Activated CD4-positive, CD25-positive, alpha-beta regulatory T cell treated with anti-CD3 and anti-CD28 coated beads, Interleukin-2, amount 50 U/mL, for 72 hours (primary cell): ENCODE measurements around the gene OPN4.

Experiments used
- DNase-seq: peaks from one replicate; pipeline ENCODE4 v3.0.0; 2021

OPN4 gene

DNA sequence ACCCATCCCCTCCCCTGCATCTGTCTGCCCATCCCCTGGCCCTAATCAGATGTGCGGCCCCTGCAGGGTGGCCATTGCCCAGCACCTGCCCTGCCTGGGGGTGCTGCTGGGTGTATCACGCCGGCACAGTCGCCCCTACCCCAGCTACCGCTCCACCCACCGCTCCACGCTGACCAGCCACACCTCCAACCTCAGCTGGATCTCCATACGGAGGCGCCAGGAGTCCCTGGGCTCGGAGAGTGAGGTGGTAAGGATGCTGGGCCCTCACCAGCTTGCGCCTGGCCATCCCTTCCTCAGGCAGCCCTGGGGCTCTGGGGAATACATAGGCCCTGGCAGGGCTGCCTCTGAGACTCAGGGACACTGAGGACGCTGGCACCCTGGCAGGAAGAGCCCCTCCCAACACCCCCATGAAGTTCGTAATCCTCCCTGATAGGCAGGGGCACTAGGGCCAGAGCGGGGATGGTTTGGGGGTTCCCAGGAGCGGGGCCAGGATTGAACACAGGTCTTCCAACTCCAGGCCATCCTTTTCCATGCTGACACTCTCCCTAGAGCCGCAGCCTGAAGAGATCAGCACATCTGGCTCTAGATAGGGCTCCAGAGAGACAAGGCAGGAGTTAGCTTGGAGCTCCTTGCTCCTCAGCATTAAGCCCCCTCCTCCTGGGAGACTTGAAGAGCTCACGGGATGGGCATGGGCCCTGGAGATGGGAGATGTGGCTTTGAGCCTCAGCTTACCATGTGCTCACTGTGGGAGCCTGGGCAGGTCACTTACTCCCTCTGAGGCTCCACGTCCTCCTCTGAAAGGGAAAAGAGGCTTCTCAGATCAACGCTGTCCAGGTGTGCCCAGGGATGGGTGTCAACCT, 8.1 kb downstream of the OPN4 start:
- DNase-seq = no peak

DNA sequence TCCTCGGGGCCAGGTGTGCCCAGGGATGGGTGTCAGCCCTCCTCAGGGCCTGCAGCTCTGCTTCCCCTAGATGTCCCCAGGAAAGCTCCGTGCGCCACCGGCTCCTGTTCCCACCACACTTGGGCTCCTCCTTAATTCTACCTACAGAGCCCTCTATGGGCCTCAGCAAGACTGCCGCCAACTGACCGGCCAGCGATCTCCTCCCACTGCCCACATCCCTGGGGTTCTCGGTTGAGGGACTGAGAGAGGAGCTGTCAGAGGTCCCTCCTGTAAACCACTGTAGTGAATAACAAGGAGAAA, 8.6 kb downstream of the OPN4 start:
- no peak for DNase-seq

DNA sequence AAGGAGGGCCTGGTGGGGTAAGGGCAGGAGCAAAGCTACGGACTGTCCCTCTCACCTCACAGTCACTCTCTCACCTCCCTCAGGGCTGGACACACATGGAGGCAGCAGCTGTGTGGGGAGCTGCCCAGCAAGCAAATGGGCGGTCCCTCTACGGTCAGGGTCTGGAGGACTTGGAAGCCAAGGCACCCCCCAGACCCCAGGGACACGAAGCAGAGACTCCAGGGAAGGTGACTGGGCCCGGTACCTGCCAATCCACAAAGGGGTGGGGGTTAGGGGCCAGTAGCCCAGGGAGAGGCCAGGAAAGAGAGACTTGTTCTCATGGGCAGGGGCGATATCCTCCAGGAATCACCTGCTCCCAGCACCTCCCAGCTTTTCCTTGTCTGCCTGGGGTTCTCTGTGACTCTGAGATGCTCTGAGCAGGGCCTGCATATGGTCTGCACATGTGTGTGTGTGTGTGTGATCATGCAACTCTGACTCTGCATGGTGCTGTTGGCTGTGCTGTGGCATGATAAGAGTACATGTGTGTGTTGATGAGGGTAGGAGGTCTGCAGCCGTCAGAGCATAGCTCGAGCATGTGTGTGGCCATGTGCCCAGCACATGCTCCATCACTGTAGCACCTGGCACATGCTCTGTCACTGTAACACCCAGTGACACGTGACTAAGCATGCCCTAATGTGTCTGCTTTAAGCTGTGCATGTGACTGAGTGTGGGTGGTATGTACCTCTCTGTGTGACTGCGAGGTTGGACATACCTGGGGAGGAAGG, 9.4 kb downstream of the OPN4 start:
- no peak for DNase-seq

DNA sequence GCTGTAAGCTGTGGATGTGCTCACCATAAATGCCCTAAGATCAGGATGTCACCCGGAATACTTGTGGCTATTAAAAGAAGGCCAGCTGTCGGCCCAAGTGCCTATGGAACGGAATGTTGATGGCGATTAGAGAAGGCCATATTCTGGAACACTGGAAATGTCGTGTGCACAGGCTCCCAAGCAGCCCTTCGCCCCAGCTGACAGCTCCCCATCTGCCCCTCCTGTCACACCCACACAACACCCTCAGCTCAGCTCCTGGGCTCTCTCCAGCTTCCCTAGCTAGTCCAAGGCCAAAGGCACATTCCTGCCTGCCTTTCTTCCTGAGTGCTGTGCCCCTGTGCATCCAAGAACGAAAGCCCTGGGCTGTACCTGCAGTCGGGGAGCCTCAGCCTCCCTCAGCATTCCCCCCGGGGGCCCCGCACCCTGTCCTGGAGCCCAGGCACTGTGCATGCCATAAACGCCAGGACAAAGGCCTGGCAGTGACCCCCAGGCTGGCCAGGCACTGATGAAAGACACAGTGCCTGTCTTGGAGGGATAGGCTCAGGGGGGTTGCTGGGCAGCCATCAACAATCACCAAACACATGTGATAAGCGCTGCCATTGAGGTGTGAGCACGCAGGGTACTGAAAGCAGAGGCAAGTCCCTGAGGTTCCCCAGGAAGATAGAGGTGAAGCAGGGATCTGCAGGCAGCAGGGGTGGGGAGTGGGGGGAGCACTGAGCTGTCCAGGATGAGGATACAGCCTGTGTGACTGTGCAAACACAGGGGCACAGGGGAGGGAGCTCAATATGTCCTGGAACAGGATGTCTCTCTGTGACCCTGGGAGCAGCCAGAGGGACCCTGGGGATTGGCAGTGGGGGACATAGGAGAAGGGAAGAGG, 10.2 kb downstream of the OPN4 start:
- DNase-seq = no peak

DNA sequence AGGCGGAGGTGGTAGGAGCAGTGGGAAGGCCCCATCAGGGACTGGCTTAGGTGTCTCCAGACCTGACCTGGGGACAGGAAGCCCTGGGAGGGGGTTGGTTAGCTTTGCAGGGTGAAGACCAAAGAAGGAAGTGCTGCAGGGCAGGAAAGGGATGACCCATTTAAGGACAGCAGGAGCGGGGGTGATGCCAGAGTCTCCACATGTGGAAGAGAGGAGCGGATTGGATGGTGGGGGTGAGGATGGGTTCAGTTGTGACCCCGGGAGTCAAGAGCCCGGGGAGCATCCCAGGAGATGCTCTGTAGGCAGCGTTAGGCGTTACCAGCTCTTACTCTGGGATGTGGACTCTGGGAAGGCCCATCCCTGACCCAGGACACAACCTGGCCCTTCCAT, 10.9 kb downstream of the OPN4 start:
- DNase-seq = no peak

DNA sequence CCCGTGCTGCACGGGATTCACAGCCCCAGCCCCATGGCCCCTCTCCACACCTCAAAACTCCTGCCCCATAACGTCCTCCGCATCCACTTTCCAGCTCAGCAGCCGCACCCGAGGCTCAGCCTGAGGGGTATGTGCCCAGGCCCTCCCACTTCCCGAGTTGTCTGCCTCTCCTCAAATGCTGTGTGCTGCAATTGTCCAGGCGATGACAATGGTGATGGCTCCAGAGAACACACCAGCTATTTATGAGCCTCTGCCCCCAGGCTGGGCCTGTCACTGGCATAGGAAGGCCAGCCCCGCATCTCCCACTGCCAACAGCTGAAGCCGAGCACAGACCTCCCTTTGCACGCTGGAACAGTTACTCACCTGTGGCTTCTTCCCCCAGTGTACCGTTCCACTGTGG, 11.5 kb downstream of the OPN4 start:
- no peak for DNase-seq

DNA sequence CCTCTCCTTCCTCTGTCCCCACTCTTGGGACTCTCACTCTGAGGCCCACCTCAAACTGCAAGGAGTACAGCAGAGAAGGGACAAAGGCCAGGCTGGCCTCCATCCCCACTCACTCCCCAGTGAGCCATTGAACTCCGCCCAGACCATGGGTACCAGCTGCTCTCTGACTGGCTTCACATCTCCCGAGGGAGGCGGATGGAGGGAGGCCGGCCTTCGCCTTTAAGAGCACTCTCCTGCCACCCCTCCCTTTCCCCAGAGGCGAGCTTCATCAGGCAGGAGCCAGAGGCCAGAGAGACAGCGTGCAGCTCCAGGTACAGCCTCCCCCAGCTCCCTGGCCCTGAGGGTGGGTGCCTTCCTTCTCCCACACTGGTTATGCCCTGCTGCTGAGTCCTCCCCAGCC, 12.2 kb downstream of the OPN4 start:
- DNase-seq = no peak

DNA sequence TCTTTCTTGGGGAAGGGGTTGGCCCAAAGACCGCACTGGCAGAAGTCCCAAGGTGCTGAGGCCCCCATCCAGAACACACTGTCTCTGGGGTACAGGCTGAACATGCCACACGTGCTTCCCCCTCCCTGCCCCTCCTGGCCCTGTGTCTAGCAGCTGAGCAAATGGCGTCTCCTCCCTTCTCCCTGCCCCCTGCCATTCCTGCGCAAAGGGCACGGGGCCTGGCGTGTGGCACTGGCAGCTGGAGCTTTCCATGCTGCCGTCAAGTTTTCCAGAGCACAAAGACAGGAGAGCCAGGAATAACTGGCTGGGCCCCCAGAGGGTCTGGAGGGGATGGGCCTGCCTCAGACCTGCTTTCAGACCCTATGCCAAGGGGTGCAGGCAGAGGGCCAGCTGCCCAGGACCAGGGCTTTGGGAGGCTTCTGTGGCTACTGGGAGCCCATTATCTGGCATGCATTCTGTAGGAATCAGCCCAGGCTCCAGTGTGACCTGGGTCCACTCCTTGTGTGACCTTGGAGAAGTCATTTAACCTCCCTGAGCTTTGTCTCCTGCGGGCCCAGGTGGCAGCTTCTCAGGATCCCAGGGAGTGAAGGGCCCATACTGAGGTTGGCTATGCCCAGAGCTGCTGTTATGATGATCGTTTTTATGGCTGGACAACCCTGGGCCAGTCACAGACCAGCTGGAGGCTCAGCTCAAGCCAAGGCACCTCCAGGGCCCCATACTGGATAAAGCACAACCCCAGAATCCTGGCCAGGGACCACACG, 13.3 kb downstream of the OPN4 start:
- DNase-seq = no peak

DNA sequence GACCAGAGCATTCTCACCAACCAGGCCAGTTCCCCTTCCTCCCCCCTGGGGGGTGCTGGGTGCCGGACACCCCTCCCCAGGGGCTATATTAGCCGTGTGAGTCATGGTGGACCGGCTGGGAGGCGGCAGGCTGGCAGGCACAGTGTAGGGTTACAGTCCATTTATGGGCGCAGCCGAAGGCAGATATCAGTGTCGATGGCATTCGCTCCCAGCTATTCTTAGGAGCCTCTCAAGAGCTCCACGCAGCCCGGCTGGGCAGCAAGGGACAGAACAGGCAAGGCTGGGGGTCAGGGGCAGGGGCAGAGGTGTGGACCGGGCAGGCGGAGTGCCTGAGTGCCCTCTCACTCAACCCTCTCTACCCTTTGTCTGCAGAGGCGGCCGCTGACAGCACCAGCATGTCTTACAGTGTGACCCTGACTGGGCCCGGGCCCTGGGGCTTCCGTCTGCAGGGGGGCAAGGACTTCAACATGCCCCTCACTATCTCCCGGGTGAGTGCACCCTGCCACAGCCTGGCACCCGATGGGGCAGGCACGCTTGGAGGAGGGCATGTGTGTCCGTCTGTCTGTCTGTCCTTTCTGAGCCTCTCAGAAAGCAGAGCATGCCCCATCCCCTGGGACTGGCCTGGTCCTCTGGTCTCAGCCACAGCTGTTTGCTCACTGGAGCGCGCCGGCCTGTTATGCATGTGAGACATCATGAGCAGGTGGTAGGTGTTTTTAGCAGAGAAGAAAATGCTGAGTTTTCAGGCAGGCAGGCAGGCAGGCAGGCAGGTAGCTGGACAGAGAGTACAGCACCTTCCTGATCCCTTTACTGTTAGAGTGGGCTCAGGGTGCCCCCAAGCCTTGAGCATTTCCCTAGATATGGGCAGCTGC, 14.2 kb downstream of the OPN4 start, which contains the start of gene LDB3:
Gene LDB3, plus strand, starts transcription at position 215 of the 869 bp plus-strand sequence. Its CDS starts 181 bp downstream, at position 396.
- DNase-seq = no peak

DNA sequence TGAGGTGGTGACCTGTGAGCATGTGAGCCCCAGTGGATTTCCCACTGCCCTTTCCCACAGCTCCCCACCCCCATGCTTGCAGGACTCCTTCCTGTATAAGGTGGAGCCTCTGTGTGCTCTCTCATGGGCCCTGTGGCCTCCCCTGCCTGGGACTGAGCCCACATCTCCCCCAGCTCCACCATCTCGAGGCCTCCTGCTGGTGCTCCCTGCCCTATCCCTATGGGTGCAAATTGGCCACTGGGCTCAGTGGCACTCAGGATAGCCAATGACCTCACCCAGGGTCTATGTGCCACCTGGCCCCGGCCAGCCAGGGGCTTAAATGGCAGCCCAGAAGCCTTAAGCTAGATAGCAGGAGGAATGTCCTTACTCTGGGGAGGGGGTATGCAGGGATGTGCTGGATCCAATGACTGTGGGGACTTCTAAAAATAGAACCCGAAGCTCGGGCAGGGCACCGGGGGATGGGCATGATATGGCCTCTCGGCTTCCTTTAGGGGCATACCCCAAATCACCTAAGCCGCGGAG, 16.0 kb downstream of the OPN4 start:
- DNase-seq = no peak

DNA sequence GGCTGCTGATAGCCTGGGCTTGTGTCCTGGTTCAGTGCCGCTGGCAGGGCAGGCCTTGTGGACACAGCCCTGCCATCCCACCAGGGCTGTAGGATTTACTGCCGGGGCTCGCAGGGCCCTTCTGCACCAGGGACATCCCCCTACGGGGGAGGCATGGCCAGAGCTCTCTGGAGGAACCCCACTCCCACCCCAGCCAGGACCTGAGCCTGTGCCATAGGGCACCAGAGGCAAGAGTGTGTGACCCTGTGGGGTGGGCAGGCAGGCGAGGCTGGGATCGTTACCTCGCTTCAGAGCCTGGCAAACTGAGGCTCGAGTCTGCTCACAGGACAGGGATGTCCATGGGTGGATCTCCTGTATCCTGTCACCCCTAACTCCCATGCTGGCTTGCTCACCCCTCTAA, 16.5 kb downstream of the OPN4 start:
- no peak for DNase-seq

DNA sequence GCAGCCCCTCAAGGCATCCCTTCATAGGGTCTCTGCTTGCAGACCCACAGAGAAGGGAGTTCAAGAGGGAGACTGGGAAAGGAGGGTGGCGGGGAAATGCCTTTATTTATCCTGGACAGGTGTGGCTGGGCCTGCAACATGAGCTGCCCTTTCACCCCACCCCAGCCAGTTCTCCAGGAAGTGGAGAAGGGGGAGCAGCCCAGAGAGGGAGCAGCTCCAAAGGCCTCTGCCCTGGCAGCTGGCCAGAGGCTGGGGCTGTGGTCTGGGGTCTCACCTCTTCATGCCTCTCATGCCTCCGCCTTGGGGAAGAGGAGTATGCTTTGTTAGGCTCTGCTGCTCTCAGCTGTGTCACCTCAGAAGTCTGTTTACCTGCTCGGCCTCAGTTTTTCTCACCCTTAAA, 17.1 kb downstream of the OPN4 start:
- DNase-seq = no peak

DNA sequence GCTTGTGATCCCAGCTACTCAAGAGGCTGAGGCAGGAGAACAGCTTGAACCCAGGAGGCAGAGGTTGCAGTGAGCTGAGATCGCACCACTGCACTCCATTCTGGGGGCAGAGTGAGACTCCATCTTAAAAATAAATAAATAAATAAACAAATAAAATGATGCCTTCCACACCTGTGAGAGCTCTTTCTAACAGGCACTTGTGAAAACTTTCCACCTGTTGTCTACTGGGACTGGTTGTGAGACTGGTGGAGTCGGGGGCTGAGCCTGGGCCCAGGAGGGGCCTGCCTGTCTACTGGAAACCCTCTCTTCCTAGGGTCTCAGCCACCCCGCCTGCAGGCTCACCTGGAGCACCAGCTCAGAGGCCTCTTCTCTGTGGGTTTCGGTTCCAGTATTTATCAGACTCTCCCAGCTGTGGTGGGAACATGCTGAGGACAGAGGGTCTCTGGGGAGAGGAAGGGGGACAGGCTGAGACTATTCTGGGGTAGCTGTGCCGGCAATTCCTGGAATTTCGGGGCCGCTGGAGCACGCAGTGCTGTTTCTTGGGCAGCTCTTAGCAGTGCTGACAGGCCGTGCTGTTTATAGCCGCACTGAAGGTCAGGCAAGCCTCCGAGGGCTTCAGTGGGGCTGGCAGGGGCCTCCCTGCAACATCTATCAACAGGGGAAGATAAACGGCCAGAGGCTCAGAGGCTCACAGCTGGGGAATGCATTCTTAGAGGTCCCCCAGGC, 17.8 kb downstream of the OPN4 start:
- no peak for DNase-seq

DNA sequence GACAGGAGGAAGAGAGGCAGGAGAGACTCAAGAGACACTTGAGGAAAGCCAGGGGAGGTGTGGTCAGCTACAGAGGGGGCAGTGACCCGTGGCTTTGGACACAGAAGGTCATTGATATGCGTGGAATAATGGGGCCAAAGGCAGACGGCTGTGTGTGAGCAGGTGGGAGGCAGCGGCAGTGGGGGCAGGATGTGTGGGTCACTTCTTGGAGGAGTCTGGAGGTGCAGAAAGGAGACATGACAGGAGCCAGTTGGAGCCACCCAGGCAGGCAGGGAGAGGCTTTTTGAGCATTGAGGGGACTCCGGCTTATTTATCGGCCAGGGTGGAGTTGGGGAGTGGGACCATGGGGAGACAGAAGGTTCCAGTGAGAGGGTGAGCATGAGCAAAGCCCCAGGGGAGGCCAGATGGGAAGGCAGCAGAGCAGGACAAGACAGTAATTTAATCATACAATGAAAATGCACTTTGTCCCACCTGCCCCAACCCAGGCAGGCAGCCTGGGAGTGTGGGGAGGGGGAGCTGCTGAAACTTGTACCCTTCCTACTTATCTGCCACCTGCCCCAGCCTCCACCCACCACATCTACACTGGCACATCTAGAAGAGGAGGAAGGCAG, 19.0 kb downstream of the OPN4 start:
- no peak for DNase-seq

DNA sequence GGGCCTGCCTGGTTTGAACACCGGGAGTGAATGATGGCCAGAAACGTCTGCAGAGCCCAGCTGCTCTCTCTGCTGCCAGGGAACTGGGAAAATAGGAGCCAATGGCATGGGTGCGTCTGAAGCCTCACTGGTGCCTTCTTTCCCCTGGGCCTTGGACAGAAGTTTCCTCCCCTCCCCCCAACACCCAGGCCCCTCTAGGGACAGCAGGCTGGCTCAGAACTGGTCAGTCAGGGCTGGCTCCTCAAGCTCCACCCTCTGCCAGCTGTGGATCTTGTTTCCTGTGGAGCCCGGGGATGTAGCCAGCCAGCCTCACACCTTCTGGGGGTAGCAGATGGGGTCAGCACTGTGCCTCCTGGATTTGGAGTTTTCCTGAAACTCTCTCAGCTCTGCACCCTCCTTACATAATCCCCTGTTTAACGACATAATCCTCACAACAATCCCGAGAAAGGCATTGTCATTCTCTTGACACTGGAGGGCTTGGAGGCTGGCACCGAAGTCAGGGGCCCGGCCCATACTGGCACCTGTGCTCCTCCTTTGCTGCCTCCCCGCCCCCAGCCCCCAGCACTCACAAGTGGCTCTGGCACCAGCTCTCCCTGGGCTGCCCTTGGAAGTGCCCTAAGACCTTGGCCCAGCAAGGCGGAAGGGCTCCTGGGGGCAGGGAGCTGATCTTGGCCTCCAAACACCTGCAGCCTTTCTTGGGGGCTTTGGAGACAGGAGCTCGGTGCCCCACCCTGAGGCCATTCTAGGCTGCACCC, 19.7 kb downstream of the OPN4 start:
- no peak for DNase-seq

DNA sequence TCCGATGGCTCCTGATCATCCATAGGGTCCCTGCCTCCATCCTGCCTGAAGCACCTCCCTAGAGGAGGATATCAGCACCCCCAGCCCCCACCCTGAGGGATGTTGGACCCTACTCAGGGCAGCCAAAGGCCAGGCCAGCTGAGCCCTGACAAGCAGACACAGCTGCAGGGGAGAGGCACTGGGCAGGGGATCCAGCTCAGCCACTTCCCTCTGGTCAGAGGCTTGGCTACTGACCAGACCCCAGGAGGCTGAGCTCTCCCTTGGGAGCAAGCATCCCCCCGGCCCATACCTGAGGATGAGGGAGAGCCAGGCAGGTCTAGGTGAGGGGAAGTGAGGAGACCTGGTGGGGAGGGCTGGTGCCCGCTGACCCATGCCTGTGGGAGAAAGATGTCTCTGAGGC, 20.6 kb downstream of the OPN4 start:
- no peak for DNase-seq

DNA sequence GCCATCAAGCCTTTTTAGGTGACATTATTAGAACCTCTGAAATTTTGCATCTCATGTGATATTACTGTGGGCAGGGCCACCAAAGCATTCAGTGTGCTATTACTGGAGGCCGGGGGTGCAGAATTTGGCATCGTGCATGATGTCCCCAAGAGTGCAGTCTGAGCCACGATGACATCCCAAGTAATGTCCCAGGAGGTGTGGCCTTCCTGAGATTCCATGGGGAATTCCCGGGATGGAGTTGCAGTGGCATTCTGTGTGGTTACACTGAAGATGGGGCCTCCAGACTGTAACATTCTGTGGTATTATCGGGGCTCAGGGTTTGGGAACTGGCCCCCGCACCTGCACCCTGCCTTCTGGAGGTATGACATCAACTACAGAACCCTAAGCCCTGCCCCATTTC, 23.0 kb downstream of the OPN4 start:
- DNase-seq = no peak

DNA sequence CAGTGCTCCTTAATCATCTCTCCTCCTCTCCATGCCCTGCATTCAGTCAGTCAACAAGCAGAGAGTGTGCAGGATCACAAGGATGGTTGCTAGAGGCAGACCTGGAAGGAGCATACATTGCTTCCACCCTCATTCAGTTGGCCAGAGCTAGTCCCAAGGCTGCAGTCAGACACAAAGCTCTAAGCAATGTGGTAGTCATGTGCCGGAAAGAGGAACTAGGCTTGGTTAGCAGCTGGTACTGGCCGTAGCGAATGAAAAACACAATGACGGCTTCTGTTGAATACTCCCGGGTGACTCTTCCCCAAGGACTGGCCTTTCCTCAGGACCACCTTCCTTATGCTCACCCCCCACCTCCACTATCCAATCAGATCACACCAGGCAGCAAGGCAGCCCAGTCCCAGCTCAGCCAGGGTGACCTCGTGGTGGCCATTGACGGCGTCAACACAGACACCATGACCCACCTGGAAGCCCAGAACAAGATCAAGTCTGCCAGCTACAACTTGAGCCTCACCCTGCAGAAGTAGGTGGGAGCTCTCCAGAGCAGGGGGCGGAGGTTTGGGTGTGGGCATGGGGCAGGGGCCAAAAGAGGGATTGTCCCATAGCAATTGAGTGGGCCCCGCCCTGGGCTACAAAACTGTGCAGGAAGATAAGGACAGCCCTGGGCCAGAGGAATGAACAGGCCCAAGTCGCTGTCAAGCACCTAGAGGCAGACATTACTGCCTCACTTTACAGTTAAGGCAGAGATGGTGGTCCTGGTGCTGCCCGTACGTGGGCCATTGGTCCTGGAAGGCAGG, 24.8 kb downstream of the OPN4 start:
- no peak for DNase-seq

DNA sequence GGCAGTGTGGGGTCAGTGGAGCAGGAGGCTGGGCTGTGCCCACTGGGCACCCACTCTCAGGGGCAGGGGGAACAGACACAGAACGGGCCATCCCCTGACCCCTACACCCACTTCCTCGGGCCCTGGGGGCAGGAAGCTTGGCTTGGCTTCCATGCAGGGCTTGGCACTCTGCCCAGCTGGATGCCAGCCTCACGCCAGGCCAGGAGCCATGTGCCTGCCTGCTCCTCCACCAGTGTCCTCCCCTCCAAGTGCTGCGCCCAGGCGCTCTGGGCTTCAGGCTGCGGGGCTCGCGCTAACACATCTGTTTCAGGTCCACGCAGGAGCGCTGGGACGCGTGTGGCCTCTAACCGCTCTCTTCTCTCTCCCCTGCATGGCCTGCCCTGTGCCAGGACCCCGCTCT, 26.7 kb downstream of the OPN4 start:
- no peak for DNase-seq
